ENCODE results near the gene CENPC.
"Not testable (repeated sequence)": the region's sequence is repeated elsewhere in the genome, so short reads cannot be mapped to it uniquely, and the experiment has no call there.

CENPC gene

GRCh38 chr4:67549123-67549522 lies 3.8 kb upstream of the CENPC start:
- no peak for DNase-seq

- DNase-seq: no peak
Measured at GRCh38 chr4:67546971-67547370, 1.7 kb upstream of the CENPC start.

- DNase-seq: no peak
Measured at GRCh38 chr4:67546004-67546356, 677 bp upstream of the CENPC start.

GRCh38 chr4:67542076-67542475 lies 3.2 kb downstream of the CENPC start:
- DNase-seq: no peak

GRCh38 chr4:67539830-67540229 lies 5.5 kb downstream of the CENPC start:
- no peak for DNase-seq

- DNase-seq: no peak
Measured at GRCh38 chr4:67535280-67535840, 9.9 kb downstream of the CENPC start.

- DNase-seq: no peak
Measured at GRCh38 chr4:67533112-67533511, 12.2 kb downstream of the CENPC start.

GRCh38 chr4:67532397-67532796 lies 12.9 kb downstream of the CENPC start:
- DNase-seq: not testable (repeated sequence)

GRCh38 chr4:67531379-67531962 lies 13.8 kb downstream of the CENPC start:
- no peak for DNase-seq

GRCh38 chr4:67524140-67524539 lies 21.2 kb downstream of the CENPC start:
- not testable (repeated sequence) for DNase-seq

- no peak for DNase-seq
Measured at GRCh38 chr4:67522851-67523671, 22.2 kb downstream of the CENPC start.

GRCh38 chr4:67522230-67522629 lies 23.1 kb downstream of the CENPC start:
- DNase-seq: no peak

GRCh38 chr4:67521506-67521905 lies 23.8 kb downstream of the CENPC start:
- no peak for DNase-seq

- no peak for DNase-seq
Measured at GRCh38 chr4:67520141-67520540, 25.2 kb downstream of the CENPC start.

- DNase-seq: no peak
Measured at GRCh38 chr4:67512501-67512900, 32.8 kb downstream of the CENPC start.

GRCh38 chr4:67500373-67500772 lies 44.9 kb downstream of the CENPC start:
- no peak for DNase-seq

GRCh38 chr4:67499799-67500198 lies 45.5 kb downstream of the CENPC start:
- no peak for DNase-seq

- DNase-seq: no peak
Measured at GRCh38 chr4:67483868-67484602, 61.3 kb downstream of the CENPC start.

GRCh38 chr4:67480810-67481209 lies 64.5 kb downstream of the CENPC start:
- DNase-seq: no peak

GRCh38 chr4:67475155-67475554 lies 70.1 kb downstream of the CENPC start:
- DNase-seq: no peak

- no peak for DNase-seq
Measured at GRCh38 chr4:67470871-67471270, 74.4 kb downstream of the CENPC start.

GRCh38 chr4:67468830-67469229 lies 76.5 kb downstream of the CENPC start:
- no peak for DNase-seq

GRCh38 chr4:67466751-67467150 lies 78.6 kb downstream of the CENPC start:
- no peak for DNase-seq

- DNase-seq: no peak
Measured at GRCh38 chr4:67465763-67466052, 79.6 kb downstream of the CENPC start.

Data from activated naive CD4-positive, alpha-beta T cell (primary cell).